NCI-H524 treated with DMSO at 0.1 percent for 48 hours (cell line): ENCODE results near the gene AKAP12.
"Not testable (repeated sequence)": the region's sequence is repeated elsewhere in the genome, so short reads cannot be mapped to it uniquely, and the experiment has no call there.

Experiments used
- DNase-seq: peaks from one replicate; lab custom pipeline; 2025; lab: John Stamatoyannopoulos, UW

Gene AKAP12

GRCh38 chr6:151310852-151311767 is 71.3 kb downstream of the AKAP12 start:
- DNase-seq, result no peak

- no peak for DNase-seq
These were observed 73.3 kb downstream of the AKAP12 start for GRCh38 chr6:151313066-151313491.

GRCh38 chr6:151315661-151316060 is 75.9 kb downstream of the AKAP12 start:
- not testable (repeated sequence) for DNase-seq

GRCh38 chr6:151317103-151317994 is 77.6 kb downstream of the AKAP12 start:
- DNase-seq, result no peak

GRCh38 chr6:151317995-151318365 is 78.2 kb downstream of the AKAP12 start:
- no peak for DNase-seq

GRCh38 chr6:151320140-151320539 is 80.4 kb downstream of the AKAP12 start:
- DNase-seq, result no peak

GRCh38 chr6:151321438-151321837 is 81.7 kb downstream of the AKAP12 start:
- DNase-seq, result no peak

- no peak for DNase-seq
These were observed 82.8 kb downstream of the AKAP12 start for GRCh38 chr6:151322570-151322969.

GRCh38 chr6:151323791-151324487 is 84.2 kb downstream of the AKAP12 start:
- DNase-seq, result peak; percentile 58

GRCh38 chr6:151324488-151324825 is 84.7 kb downstream of the AKAP12 start:
- DNase-seq, result no peak

- DNase-seq, result peak; percentile 47
These were observed 85.6 kb downstream of the AKAP12 start for GRCh38 chr6:151325075-151326050.

GRCh38 chr6:151326116-151326825 is 86.5 kb downstream of the AKAP12 start:
- DNase-seq, result no peak

- no peak for DNase-seq
These were observed 87.3 kb downstream of the AKAP12 start for GRCh38 chr6:151327101-151327500.

GRCh38 chr6:151330130-151330696 is 90.4 kb downstream of the AKAP12 start:
- no peak for DNase-seq

- DNase-seq, result no peak
These were observed 96.2 kb downstream of the AKAP12 start for GRCh38 chr6:151335930-151336329.

GRCh38 chr6:151338651-151339200 is 99.0 kb downstream of the AKAP12 start:
- DNase-seq, result no peak

GRCh38 chr6:151339369-151339768 is 99.6 kb downstream of the AKAP12 start:
- no peak for DNase-seq

- DNase-seq, result no peak
These were observed 100.6 kb downstream of the AKAP12 start for GRCh38 chr6:151340219-151340978.
